ENCODE data around the gene CDC40.
"Not testable (repeated sequence)": the region's sequence is repeated elsewhere in the genome, so short reads cannot be mapped to it uniquely, and the experiment has no call there.

Gene CDC40

GRCh38 chr6:110201151-110201884, 21.1 kb downstream of the CDC40 start:
- DNase-seq: no peak

- no peak for DNase-seq
Measured at GRCh38 chr6:110207652-110208051, 27.4 kb downstream of the CDC40 start.

- no peak for DNase-seq
Measured at GRCh38 chr6:110211753-110212152, 31.5 kb downstream of the CDC40 start.

GRCh38 chr6:110214338-110214737, 34.1 kb downstream of the CDC40 start:
- no peak for DNase-seq

GRCh38 chr6:110216140-110216539, 35.9 kb downstream of the CDC40 start:
- DNase-seq: no peak

- no peak for DNase-seq
Measured at GRCh38 chr6:110217266-110217665, 37.0 kb downstream of the CDC40 start.

- DNase-seq: no peak
Measured at GRCh38 chr6:110221738-110222137, 41.5 kb downstream of the CDC40 start.

- no peak for DNase-seq
Measured at GRCh38 chr6:110226261-110226660, 46.0 kb downstream of the CDC40 start.

GRCh38 chr6:110232450-110232849, 52.2 kb downstream of the CDC40 start:
- no peak for DNase-seq

GRCh38 chr6:110233770-110234374, 53.6 kb downstream of the CDC40 start:
- no peak for DNase-seq

GRCh38 chr6:110236007-110236406, 55.8 kb downstream of the CDC40 start:
- DNase-seq: not testable (repeated sequence)

- DNase-seq: no peak
Measured at GRCh38 chr6:110239526-110240274, 59.5 kb downstream of the CDC40 start.

GRCh38 chr6:110244621-110245020, 64.4 kb downstream of the CDC40 start:
- not testable (repeated sequence) for DNase-seq

GRCh38 chr6:110246378-110246777, 66.2 kb downstream of the CDC40 start:
- no peak for DNase-seq

- no peak for DNase-seq
Measured at GRCh38 chr6:110246900-110247546, 66.8 kb downstream of the CDC40 start.

GRCh38 chr6:110250058-110250457, 69.8 kb downstream of the CDC40 start:
- DNase-seq: no peak

GRCh38 chr6:110250838-110251237, 70.6 kb downstream of the CDC40 start:
- no peak for DNase-seq

GRCh38 chr6:110255211-110255750, 75.1 kb downstream of the CDC40 start:
- peak; percentile 3 for DNase-seq

- DNase-seq: no peak
Measured at GRCh38 chr6:110256366-110256765, 76.1 kb downstream of the CDC40 start.

GRCh38 chr6:110265273-110265672, 85.0 kb downstream of the CDC40 start:
- DNase-seq: no peak

GRCh38 chr6:110266996-110267395, 86.8 kb downstream of the CDC40 start:
- DNase-seq: no peak

GRCh38 chr6:110269623-110270022, 89.4 kb downstream of the CDC40 start:
- DNase-seq: no peak

- no peak for DNase-seq
Measured at GRCh38 chr6:110270165-110270564, 89.9 kb downstream of the CDC40 start.
